ENCODE results near the gene C1orf21.
A peak's percentile ranks its signal among the peaks of the same experiment; 100 is the strongest.
"Not testable (repeated sequence)": the region's sequence is repeated elsewhere in the genome, so short reads cannot be mapped to it uniquely, and the experiment has no call there.

Gene C1orf21

GRCh38 chr1:184608581-184608980 is 221.8 kb downstream of the C1orf21 start:
- peak; percentile 22 to 38 for DNase-seq

- DNase-seq = no peak
Observed at GRCh38 chr1:184608990-184609389, 222.2 kb downstream of the C1orf21 start.

GRCh38 chr1:184610876-184611595 is 224.2 kb downstream of the C1orf21 start:
- peak in 1 of 2 experiments; percentile 57 for DNase-seq

GRCh38 chr1:184612229-184612628 is 225.4 kb downstream of the C1orf21 start:
- not testable (repeated sequence) for DNase-seq

- no peak for DNase-seq
Observed at GRCh38 chr1:184614667-184615066, 227.8 kb downstream of the C1orf21 start.

GRCh38 chr1:184615301-184615700 is 228.5 kb downstream of the C1orf21 start:
- no peak for DNase-seq

GRCh38 chr1:184616504-184616903 is 229.7 kb downstream of the C1orf21 start:
- no peak for DNase-seq

- no peak for DNase-seq
Observed at GRCh38 chr1:184617433-184618029, 230.7 kb downstream of the C1orf21 start.

- DNase-seq = no peak
Observed at GRCh38 chr1:184618851-184619250, 232.0 kb downstream of the C1orf21 start.

- no peak for DNase-seq
Observed at GRCh38 chr1:184620469-184620868, 233.6 kb downstream of the C1orf21 start.

GRCh38 chr1:184621260-184621659 is 234.4 kb downstream of the C1orf21 start:
- no peak for DNase-seq

- no peak for DNase-seq
Observed at GRCh38 chr1:184622136-184622823, 235.5 kb downstream of the C1orf21 start.

- DNase-seq = no peak
Observed at GRCh38 chr1:184623404-184623803, 236.6 kb downstream of the C1orf21 start.

GRCh38 chr1:184624051-184624450 is 237.2 kb downstream of the C1orf21 start:
- no peak for DNase-seq

GRCh38 chr1:184624626-184625025 is 237.8 kb downstream of the C1orf21 start:
- DNase-seq = no peak

GRCh38 chr1:184625271-184625670 is 238.4 kb downstream of the C1orf21 start:
- no peak for DNase-seq

- no peak for DNase-seq
Observed at GRCh38 chr1:184626076-184627006, 239.5 kb downstream of the C1orf21 start.

- DNase-seq = no peak
Observed at GRCh38 chr1:184627007-184627341, 240.1 kb downstream of the C1orf21 start.

GRCh38 chr1:184629266-184629665 is 242.4 kb downstream of the C1orf21 start:
- no peak for DNase-seq

GRCh38 chr1:184630679-184631060 is 243.8 kb downstream of the C1orf21 start:
- no peak for DNase-seq

- DNase-seq = no peak
Observed at GRCh38 chr1:184632415-184633175, 245.8 kb downstream of the C1orf21 start.

GRCh38 chr1:184633785-184634184 is 247.0 kb downstream of the C1orf21 start:
- no peak for DNase-seq

All from NCI-H524 (cell line).